B cell (primary cell): Measurements from ENCODE around the gene RFX4. TPM values are rescaled to one million over a fixed set of nuclear protein-coding genes. Genes with fewer than 3 reads are reported as not detected.

Experiments used
- ATAC-seq: fragments of 200-7000 bp; cut with Tn5 transposase; one replicate; pipeline ENCODE4 v1.10.0; 2021; ENCODE audit warnings: low read depth, mild to moderate bottlenecking, moderate number of reproducible peaks, moderate library complexity
- CTCF ChIA-PET: fragments of 350-600 bp; sonication (Branson Sonifier 250); formaldehyde crosslinking; loops from one replicate; lab custom pipeline; 2021; ENCODE audit warnings: antibody characterized with exemption, inconsistent platforms; lab: Charles Lee
- POLR2A ChIA-PET: fragments of 350-600 bp; sonication (Branson Sonifier 250); formaldehyde crosslinking; loops from one replicate; lab custom pipeline; 2021; ENCODE audit warnings: antibody characterized with exemption; lab: Charles Lee
- DNase-seq: peaks from one replicate; pipeline ENCODE4 v3.0.0; 2013
- H2AFZ ChIP-seq: 2 replicates; pipeline ENCODE4 v1.6.1; 2012; ENCODE audit warnings: mild to moderate bottlenecking, low read depth, low read length; ENCODE audit not compliant: insufficient read depth, poor library complexity, severe bottlenecking
- H3K27ac ChIP-seq, 2 donors: 1 replicate in 1 of 2; 2 replicates in 1 of 2; pipeline ENCODE4 v1.5.1; 2012 to 2013; ENCODE audit warnings: low read length in 2 of 2, mild to moderate bottlenecking in 2 of 2, moderate library complexity in 1 of 2
- H3K27me3 ChIP-seq, 4 experiments: fragments of 200-600 bp in 1 of 4; sonication (generic) in 1 of 4; replicated peaks in 1 of 4; 1 replicate in 2 of 4; 2 replicates in 2 of 4; pipeline versions ENCODE4 v1.6.1 to v1.7.0; 2013 to 2016; ENCODE audit warnings: low read length in 3 of 4, mild to moderate bottlenecking in 2 of 4, mixed read lengths in 1 of 4, moderate library complexity in 1 of 4; ENCODE audit not compliant: insufficient read depth in 4 of 4, control insufficient read depth in 3 of 4; ENCODE audit errors: control extremely low read depth in 1 of 4
- H3K36me3 ChIP-seq, 2 experiments: replicated peaks in 1 of 2; 1 replicate in 1 of 2; 2 replicates in 1 of 2; pipeline versions ENCODE4 v1.6.1 to v1.7.1; 2013; ENCODE audit warnings: low read length in 1 of 2; ENCODE audit not compliant: insufficient read depth in 2 of 2, control insufficient read depth in 1 of 2; ENCODE audit errors: control extremely low read depth in 1 of 2, extremely low read depth in 1 of 2
- H3K4me1 ChIP-seq, 2 donors: fragments of 200-600 bp in 1 of 2; sonication (generic) in 1 of 2; 1 replicate in 1 of 2; 2 replicates in 1 of 2; pipeline versions ENCODE4 v1.5.1 to v1.6.1; 2013 to 2017; ENCODE audit warnings: low read length in 2 of 2; ENCODE audit not compliant: control insufficient read depth in 2 of 2, insufficient read depth in 2 of 2
- H3K4me2 ChIP-seq: replicated peaks from 2 replicates; pipeline ENCODE3; 2012; ENCODE audit warnings: mild to moderate bottlenecking, low read depth, low read length; ENCODE audit not compliant: poor library complexity, severe bottlenecking
- H3K4me3 ChIP-seq, 5 experiments: fragments of 200-600 bp in 1 of 5; sonication (generic) in 1 of 5; 1 replicate in 3 of 5; 2 replicates in 2 of 5; pipeline versions ENCODE4 v1.5.1 to v1.7.0; 2011 to 2016; ENCODE audit warnings: low read length in 4 of 5, mild to moderate bottlenecking in 4 of 5, low read depth in 2 of 5, control low read depth in 1 of 5, moderate library complexity in 1 of 5; ENCODE audit not compliant: insufficient read depth in 1 of 5; ENCODE audit errors: control extremely low read depth in 1 of 5, extremely low read depth in 1 of 5
- H3K79me2 ChIP-seq: fragments of 200-600 bp; sonication (generic); one replicate; pipeline ENCODE4 v1.6.0; 2016; ENCODE audit warnings: low read length; ENCODE audit not compliant: control insufficient read depth, insufficient read depth
- H3K9ac ChIP-seq: fragments of 200-600 bp; sonication (generic); 2 replicates; pipeline ENCODE4 v1.6.1; 2017; ENCODE audit warnings: mild to moderate bottlenecking, low read length, moderate library complexity
- H3K9me3 ChIP-seq, 3 donors: one replicate each; pipeline versions ENCODE4 v1.6.1 to v1.7.1; 2013; ENCODE audit warnings: low read length in 2 of 3; ENCODE audit not compliant: control insufficient read depth in 2 of 3, insufficient read depth in 1 of 3; ENCODE audit errors: control extremely low read depth in 1 of 3
- H4K20me1 ChIP-seq: 2 replicates; pipeline ENCODE4 v1.6.0; 2012; ENCODE audit warnings: mild to moderate bottlenecking, low read length; ENCODE audit not compliant: insufficient read depth, control insufficient read depth, poor library complexity, severe bottlenecking
- H3K27ac Mint-ChIP-seq: one replicate; pipeline ENCODE4 v1.8.0; 2021; ENCODE audit warnings: mixed read lengths
- H3K27me3 Mint-ChIP-seq: one replicate; pipeline ENCODE4 v1.8.0; 2021; ENCODE audit warnings: mixed read lengths
- H3K4me1 Mint-ChIP-seq: one replicate; pipeline ENCODE4 v1.8.0; 2021; ENCODE audit warnings: mixed read lengths
- H3K4me3 Mint-ChIP-seq: one replicate; pipeline ENCODE4 v1.8.0; 2021; ENCODE audit warnings: mixed read lengths
- H3K9me3 Mint-ChIP-seq: one replicate; pipeline ENCODE4 v1.8.0; 2022; ENCODE audit warnings: mixed read lengths; ENCODE audit not compliant: insufficient read depth
- CTCF ChIP-seq: fragments of 200-600 bp; IDR thresholded peaks from one replicate; pipeline ENCODE4 v1.8.0; 2022; ENCODE audit warnings: antibody characterized with exemption, mild to moderate bottlenecking
- EZH2 ChIP-seq: IDR thresholded peaks from 2 replicates; pipeline ENCODE4 v1.6.1; 2012; ENCODE audit warnings: borderline replicate concordance, low read depth, mild to moderate bottlenecking, moderate library complexity, low read length; ENCODE audit not compliant: insufficient read depth, poor library complexity, severe bottlenecking
- WGBS: methylation state at CpG from one replicate; pipeline ENCODE4 v1.1.5; 2013; ENCODE audit warnings: missing lambda C conversion rate; ENCODE audit not compliant: insufficient coverage; 5-methylcytosine and 5-hydroxymethylcytosine counted together
- intact Hi-C: fragments of 100-400 bp; cut with micrococcal nuclease; formaldehyde crosslinking; loops from one replicate; pipeline ENCODE4 v1.10.0; 2022
- polyA plus RNA-seq: library from polyadenylated mRNA; depleted of rRNA; stranded (reverse); fragments of >200 nt; gene quantifications from 2 replicates; pipeline ENCODE4 v1.2.3, GENCODE V29; 2012
- total RNA-seq, 2 donors: library from RNA; stranded (reverse); fragments of 120-200 nt in 1 of 2; gene quantifications; 1 replicate in 1 of 2; 2 replicates in 1 of 2; pipeline versions ENCODE4 v1.2.3 to v1.2.4, GENCODE V29; 2013 to 2022

Gene RFX4
- total and polyA plus RNA-seq, 2 donors (not counting 1 experiment from before 2014, with no cell fraction given) = not detected

DNA sequence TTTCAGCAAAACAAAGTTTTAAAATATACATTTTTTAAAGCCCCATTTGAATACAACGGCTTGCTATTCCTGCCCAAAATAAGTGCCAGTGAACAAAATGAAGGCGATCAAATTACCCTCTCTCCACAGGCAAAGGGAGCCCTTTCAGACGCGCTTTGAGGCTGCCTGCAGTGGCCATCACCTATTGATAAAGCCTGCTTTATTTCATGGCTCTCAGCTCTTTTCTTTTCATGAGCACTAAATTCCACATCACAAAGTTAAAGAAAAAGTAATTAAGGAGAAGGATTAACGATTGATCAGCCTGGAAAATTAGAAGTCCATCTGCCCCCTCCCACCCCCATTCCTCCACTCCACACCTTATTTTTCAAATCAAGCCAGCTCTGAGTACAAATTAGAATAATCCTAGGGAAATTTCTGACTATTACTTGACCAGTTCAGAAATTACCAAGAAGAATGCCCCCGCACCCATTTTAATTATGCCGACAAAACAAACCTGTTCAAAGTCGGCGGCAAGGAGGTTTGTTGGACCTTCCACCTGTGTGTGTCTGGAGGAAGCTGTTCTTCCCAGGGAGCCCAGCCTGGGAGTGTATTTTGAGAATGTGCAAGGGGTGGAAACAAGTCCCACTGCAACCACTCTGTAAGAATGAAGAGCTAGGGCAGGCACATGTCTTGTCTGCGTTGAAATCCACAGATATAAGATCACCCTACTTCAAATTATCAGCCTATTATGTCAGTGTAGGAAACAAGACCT lies 127.5 kb downstream of the RFX4 start:
- Histone ChIP-seq H3K27me3 (peaks cover 0 to 22% (median 12%) of the 10 kb centered on the region in 4 experiments), H3K9ac (no peak overlapping the region), H3K27ac (no peak overlapping the region), H3K4me1 (no peaks in the 10 kb centered on the region), H3K4me2 (no peak overlapping the region), H3K4me3 (no peak overlapping the region), H2AFZ (no peak overlapping the region), H3K36me3 (no peaks in the 10 kb centered on the region), H4K20me1 (no peaks in the 10 kb centered on the region), H3K79me2 (no peaks in the 10 kb centered on the region), H3K9me3 (no peaks in the 10 kb centered on the region)
- intact Hi-C loops = no loop called here
- no peaks in the 10 kb centered on the region for H3K4me1 Mint-ChIP-seq
- ChIA-PET CTCF (no interaction called here), POLR2A (no interaction called here)
- TF ChIP-seq EZH2 (no peak), CTCF (no peak)
- DNase-seq = no peak
- H3K27me3 Mint-ChIP-seq = peaks cover 15% of the 10 kb centered on the region
- no peaks in the 10 kb centered on the region for H3K9me3 Mint-ChIP-seq
- H3K27ac Mint-ChIP-seq = no peak overlapping the region
- no peak overlapping the region for H3K4me3 Mint-ChIP-seq
- no peak for ATAC-seq
- WGBS = 38% methylated on average over 2 of the region's 10 CpGs

DNA sequence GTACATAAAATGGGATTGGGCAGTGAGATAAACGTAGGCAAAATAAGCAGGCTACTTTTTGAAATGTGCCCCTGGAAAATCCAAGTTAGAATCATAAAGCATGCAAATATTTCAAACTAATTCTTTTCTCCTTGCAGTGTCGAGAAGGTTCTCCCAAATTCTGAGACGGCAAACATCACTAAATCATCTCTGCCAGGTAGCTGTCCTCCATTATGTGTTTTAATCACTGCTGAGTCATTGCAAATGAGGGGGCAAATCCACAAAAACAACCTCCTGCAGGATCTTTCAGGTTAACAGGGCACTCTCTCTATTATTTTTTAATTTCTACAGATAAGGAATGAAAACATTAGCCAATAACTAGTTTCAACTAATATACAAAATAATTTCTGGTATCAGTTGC lies 128.5 kb downstream of the RFX4 start:
- ChIA-PET CTCF (no interaction called here), POLR2A (no interaction called here)
- H3K4me2 ChIP-seq = no peak overlapping the region
- no peak overlapping the region for H3K27ac ChIP-seq
- no peaks in the 10 kb centered on the region for H4K20me1 ChIP-seq
- no peaks in the 10 kb centered on the region for H3K36me3 ChIP-seq
- no peaks in the 10 kb centered on the region for H3K79me2 ChIP-seq
- no peak for ATAC-seq
- H3K4me3 ChIP-seq = no peak overlapping the region
- H2AFZ ChIP-seq = no peak overlapping the region
- no peak for TF ChIP-seq EZH2
- TF ChIP-seq CTCF = no peak
- 100% methylated on average over 2 of the region's 3 CpGs for WGBS
- intact Hi-C loops = no loop called here
- no peaks in the 10 kb centered on the region for H3K9me3 Mint-ChIP-seq
- H3K27me3 Mint-ChIP-seq = peaks cover 19% of the 10 kb centered on the region
- H3K9me3 ChIP-seq = no peaks in the 10 kb centered on the region
- no peaks in the 10 kb centered on the region for H3K4me1 ChIP-seq
- H3K27me3 ChIP-seq = peaks cover 0 to 16% (median 12%) of the 10 kb centered on the region in 4 experiments
- H3K9ac ChIP-seq = no peak overlapping the region
- no peaks in the 10 kb centered on the region for H3K4me1 Mint-ChIP-seq
- no peak overlapping the region for H3K27ac Mint-ChIP-seq
- no peak overlapping the region for H3K4me3 Mint-ChIP-seq
- DNase-seq = no peak
